ENCODE data around the gene HSFY2.
"Not testable (repeated sequence)": the region's sequence is repeated elsewhere in the genome, so short reads cannot be mapped to it uniquely, and the experiment has no call there.

Gene HSFY2

DNA sequence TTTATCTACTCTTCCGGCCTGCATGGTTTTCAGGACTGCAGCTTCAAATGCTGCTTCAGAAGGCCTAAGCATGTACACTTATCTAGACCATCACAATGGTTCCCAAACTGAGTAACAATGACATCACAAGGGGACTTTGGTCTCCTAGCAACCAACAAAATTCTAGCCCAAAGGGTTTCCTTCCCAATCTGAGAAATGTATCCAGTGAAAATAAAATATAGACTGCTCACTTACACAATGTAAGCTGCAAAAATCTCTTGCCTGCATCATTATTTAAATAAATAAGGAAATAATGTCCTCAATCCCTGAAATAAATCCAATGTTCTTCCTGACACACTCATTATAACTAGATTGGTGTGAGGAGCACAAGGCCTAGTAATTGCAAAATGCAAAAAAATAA is at the start of gene HSFY2:
TSS of gene HSFY2 (minus strand) at position 101 of the 400 bp plus-strand sequence. CDS start 117 bp downstream, outside the sequence.
- DNase-seq, result not testable (repeated sequence)

DNA sequence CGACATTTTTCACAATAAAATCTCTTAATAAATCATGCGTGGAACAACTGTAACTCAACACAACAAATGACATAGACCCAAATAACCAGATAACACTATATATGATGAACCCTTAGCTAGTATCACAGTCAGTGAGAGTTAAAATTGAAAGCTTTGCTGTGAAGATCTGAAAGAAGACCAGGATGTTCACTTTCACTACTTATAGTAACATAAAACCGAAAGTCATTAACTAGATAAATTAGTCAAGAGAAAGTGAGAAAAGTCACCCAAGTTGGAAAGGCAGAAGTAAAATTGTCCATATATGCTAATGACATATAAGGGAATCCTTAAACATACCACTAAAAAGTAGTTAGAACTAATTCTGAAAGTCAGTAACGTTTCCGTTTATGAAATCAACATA is 42.2 kb upstream of the HSFY2 start:
- not testable (repeated sequence) for DNase-seq

DNA sequence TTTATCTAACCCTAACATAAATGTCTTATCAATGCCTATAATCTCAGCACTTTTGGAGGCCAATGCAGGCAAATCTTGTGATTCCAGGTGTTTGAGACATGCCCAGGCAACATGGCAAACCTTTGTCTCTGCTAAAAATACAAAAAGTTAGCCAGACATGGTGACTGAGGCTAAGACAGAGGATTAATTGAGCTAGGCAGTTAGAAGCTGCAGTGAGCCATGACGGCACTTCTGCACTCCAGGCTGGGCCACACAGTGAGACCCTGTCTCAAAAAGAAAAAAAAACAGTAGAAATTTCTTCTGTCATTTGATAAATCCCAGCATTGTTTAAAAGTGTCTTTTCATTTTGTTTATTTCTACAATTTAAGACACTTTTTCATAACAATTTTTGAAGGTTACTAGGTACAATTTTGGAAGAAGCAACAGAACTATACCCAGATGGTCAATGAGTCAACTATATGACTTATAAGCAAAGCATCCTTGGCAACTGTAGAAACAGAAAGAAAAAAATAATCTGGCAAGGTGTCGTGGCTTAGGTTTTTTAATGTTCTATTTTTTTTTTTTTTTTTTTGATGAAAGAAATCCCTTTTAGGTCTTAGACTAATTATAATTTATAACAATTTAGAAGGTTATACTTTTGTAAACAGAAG is 15.3 kb upstream of the HSFY2 start:
- not testable (repeated sequence) for DNase-seq

DNA sequence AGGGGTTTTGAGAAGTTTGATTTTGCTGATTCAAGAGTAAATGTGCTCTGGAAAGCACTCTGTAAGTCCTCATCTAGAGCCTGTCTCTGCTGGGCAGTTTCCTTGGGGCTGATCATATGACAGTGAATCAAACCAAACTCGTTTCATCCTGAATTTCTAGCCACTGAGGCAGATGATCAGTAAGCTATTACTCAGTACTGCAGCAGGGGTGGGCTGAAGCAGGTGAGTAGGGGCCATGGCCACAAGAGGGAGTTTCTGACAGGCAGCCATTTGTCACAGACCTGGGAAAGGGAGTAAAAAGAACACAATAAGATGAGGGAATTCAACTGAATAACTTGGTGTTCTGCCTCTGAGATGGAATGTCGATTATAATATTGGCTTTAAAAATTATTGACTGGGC is 19.5 kb downstream of the HSFY2 start:
- DNase-seq, result not testable (repeated sequence)

DNA sequence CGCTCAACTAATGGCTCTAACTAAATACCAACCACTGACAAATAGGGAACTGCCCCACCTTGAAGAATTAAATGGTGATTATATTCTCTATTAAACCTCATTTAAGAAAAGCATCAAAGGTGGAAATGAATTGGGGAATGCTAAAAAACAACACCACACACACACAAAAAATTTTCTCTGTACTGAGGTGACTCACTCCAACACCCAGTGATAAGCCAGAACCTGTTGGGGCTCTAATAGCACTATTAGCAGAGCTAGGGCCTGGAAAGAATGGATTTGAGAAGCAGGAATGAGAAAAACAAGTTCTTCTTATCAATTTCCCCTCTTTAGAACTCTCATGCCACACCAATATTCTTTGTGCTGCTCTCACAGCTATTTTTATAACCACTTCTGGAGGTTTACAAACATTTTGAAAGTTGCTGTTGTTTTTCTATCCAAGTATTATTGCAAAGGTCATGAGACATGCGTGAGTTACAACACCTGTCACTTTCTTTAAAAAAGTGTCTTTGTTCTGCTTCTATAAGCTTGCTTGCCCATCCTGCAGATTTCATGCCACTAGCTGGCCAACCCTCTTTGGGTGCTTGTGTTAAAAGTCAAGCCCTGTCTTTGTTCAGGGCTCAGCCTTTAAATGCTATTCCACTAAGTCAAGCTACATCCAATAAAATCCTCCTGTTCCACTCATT is 20.3 kb downstream of the HSFY2 start:
- not testable (repeated sequence) for DNase-seq

DNA sequence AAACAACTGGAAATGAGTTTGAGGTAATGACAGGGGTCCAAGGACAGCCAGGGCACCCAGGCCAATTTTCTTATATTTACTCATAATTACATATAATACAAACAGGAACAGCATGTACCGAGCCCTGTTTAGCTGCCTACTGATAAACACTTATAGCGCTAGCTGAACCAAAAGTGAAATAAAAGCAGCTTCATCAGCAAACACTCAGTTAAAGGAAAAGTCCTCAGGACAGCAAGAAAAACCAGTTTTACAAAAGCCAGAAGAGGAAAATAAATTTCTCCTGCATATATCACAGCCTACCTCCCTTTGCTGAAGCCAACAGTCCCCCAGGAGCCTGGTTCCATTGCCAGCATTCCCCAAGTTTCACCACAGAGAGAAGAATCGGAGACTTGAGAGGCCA is 49.8 kb downstream of the HSFY2 start:
- not testable (repeated sequence) for DNase-seq
